ENCODE results near the gene LILRA1.

GRCh38 chr19:54574051-54574450, 19.4 kb upstream of the LILRA1 start:
- TF ChIP-seq CTCF (IDR thresholded peaks at IDR 0.05; ENCODE audit: insufficient read depth, low read length, poor library complexity, severe bottlenecking): no peak
- TF ChIP-seq EZH2phosphoT487 (conservative IDR thresholded peaks at IDR 0.05; ENCODE audit: low read length): no peak
